HG03354 (cell line): ENCODE results near the gene CAMSAP2.

ENCODE experiments used
- ATAC-seq: cut with Tn5 transposase; IDR thresholded peaks from one replicate; pipeline ENCODE4 v1.9.1; 2021; ENCODE audit warnings: mild to moderate bottlenecking; ENCODE audit not compliant: unreplicated experiment, poor library complexity, severe bottlenecking

Gene CAMSAP2

DNA sequence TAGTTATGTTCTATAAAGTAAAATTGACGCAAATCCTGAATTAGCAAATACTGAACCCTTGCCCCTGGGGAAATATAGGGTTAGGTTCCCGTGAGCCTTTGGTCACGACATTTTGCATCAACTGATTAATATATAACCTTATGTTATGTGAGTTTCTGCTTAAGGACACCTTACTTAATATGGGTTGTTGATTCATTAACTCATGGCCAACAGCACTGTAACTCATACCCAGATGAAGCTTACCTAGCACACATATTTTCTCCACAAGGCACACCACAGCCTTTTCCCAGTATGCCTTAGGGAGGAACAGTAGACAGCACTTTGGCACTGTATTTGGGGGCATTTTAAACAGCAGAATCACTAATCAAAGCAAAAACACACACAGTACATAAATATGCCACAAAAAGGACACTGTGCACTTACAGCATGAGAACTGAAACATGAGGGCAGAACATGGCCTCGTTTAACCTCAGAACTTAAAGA lies 171.1 kb downstream of the CAMSAP2 start:
- peak; percentile 63 for ATAC-seq
